ENCODE results near the gene FAM181B.
"Not testable (repeated sequence)": the region's sequence is repeated elsewhere in the genome, so short reads cannot be mapped to it uniquely, and the experiment has no call there.

The FAM181B gene

GRCh38 chr11:82731691-82732277 lies 1.9 kb downstream of the FAM181B start:
- DNase-seq: no peak

- no peak for DNase-seq
Measured at GRCh38 chr11:82730754-82731153, 2.9 kb downstream of the FAM181B start.

GRCh38 chr11:82730286-82730685 lies 3.4 kb downstream of the FAM181B start:
- DNase-seq: no peak

- no peak for DNase-seq
Measured at GRCh38 chr11:82724026-82724425, 9.6 kb downstream of the FAM181B start.

- DNase-seq: no peak
Measured at GRCh38 chr11:82722231-82722630, 11.4 kb downstream of the FAM181B start.

- DNase-seq: no peak
Measured at GRCh38 chr11:82720267-82721065, 13.2 kb downstream of the FAM181B start.

GRCh38 chr11:82719361-82720105 lies 14.1 kb downstream of the FAM181B start:
- DNase-seq: no peak

- no peak for DNase-seq
Measured at GRCh38 chr11:82718821-82719220, 14.8 kb downstream of the FAM181B start.

GRCh38 chr11:82718307-82718706 lies 15.4 kb downstream of the FAM181B start:
- no peak for DNase-seq

GRCh38 chr11:82714346-82715174 lies 19.1 kb downstream of the FAM181B start:
- no peak for DNase-seq

- DNase-seq: no peak
Measured at GRCh38 chr11:82711648-82712047, 22.0 kb downstream of the FAM181B start.

- no peak for DNase-seq
Measured at GRCh38 chr11:82703796-82704195, 29.9 kb downstream of the FAM181B start.

- no peak for DNase-seq
Measured at GRCh38 chr11:82703226-82703625, 30.4 kb downstream of the FAM181B start.

- no peak for DNase-seq
Measured at GRCh38 chr11:82701847-82702520, 31.7 kb downstream of the FAM181B start.

GRCh38 chr11:82698576-82699352 lies 34.9 kb downstream of the FAM181B start:
- DNase-seq: no peak

- DNase-seq: no peak
Measured at GRCh38 chr11:82692981-82693380, 40.7 kb downstream of the FAM181B start.

GRCh38 chr11:82689347-82689746 lies 44.3 kb downstream of the FAM181B start:
- not testable (repeated sequence) for DNase-seq

GRCh38 chr11:82686211-82686610 lies 47.5 kb downstream of the FAM181B start:
- no peak for DNase-seq

- DNase-seq: no peak
Measured at GRCh38 chr11:82683029-82683428, 50.6 kb downstream of the FAM181B start.

GRCh38 chr11:82682003-82682751 lies 51.5 kb downstream of the FAM181B start:
- no peak for DNase-seq

- no peak for DNase-seq
Measured at GRCh38 chr11:82680252-82680651, 53.4 kb downstream of the FAM181B start.

All from stimulated activated CD4-positive, alpha-beta T cell treated with anti-CD3 and anti-CD28 coated beads, Interleukin-4, amount 100 ng/mL, for 24 hours (primary cell).